ENCODE measurements around the gene AGO1. TPM values are rescaled to one million over a fixed set of nuclear protein-coding genes. Genes with fewer than 3 reads are reported as not detected.
"Not testable (repeated sequence)": the region's sequence is repeated elsewhere in the genome, so short reads cannot be mapped to it uniquely, and the experiment has no call there.

AGO1 gene
- total RNA-seq, 1 donor from 2014 or later = 24.3 TPM

GRCh38 chr1:35971601-35972000, 88.6 kb downstream of the AGO1 start:
- no peak for DNase-seq (ENCODE audit: low spot score)

- DNase-seq (ENCODE audit: low spot score) = not testable (repeated sequence)
Measured at GRCh38 chr1:35972631-35973030, 89.6 kb downstream of the AGO1 start.

- DNase-seq (ENCODE audit: low spot score) = no peak
Measured at GRCh38 chr1:35980090-35980489, 97.1 kb downstream of the AGO1 start.

Other genes starting within 250 kb of the AGO1 start
- gene PSMB2, start 241.7 kb upstream of the AGO1 start, total RNA-seq = 47.4 TPM
- 17.5 TPM for gene C1orf216, start 164.3 kb upstream of the AGO1 start, total RNA-seq
- gene CLSPN, start 113.2 kb upstream of the AGO1 start, total RNA-seq = 0.39 TPM
- 18.5 TPM for gene AGO4, start 75.2 kb upstream of the AGO1 start, total RNA-seq
- gene AGO3, start 47.9 kb downstream of the AGO1 start, total RNA-seq = 45.7 TPM
- gene TEKT2, start 200.9 kb downstream of the AGO1 start, total RNA-seq = 0.35 TPM
- gene ADPRS, start 205.7 kb downstream of the AGO1 start, total RNA-seq = 21.8 TPM
- 3.3 TPM for gene COL8A2, start 242.0 kb downstream of the AGO1 start, total RNA-seq

All from mesenteric fat pad (tissue), 1 donor.